Transverse colon (tissue), 4 donors: ENCODE measurements around the gene EEF1AKMT4. TPM values are rescaled to one million over a fixed set of nuclear protein-coding genes. Genes with fewer than 3 reads are reported as not detected.

Source experiments
- DNase-seq: peaks from one replicate; pipeline ENCODE4 v3.0.0-alpha.2; 2019
- H3K27ac ChIP-seq, 4 donors: fragments of 200-600 bp; sonication (generic); 2 replicates each; pipeline ENCODE4 v1.5.1; 2016 to 2018; ENCODE audit warnings: inconsistent platforms in 4 of 4
- H3K27me3 ChIP-seq: fragments of 200-600 bp; sonication (generic); 2 replicates; pipeline ENCODE4 v1.5.1; 2017; ENCODE audit warnings: inconsistent platforms
- H3K36me3 ChIP-seq, 4 donors: fragments of 200-600 bp; sonication (generic); 2 replicates each; pipeline ENCODE4 v1.5.1; 2017 to 2019; ENCODE audit warnings: inconsistent platforms in 4 of 4
- H3K4me1 ChIP-seq, 4 donors: fragments of 200-600 bp; sonication (generic); 2 replicates each; pipeline ENCODE4 v1.5.1; 2017 to 2020; ENCODE audit warnings: inconsistent platforms in 4 of 4
- H3K4me3 ChIP-seq, 4 donors: fragments of 200-600 bp; sonication (generic); 1 replicate in 1 of 4; 2 replicates in 3 of 4; pipeline versions ENCODE4 v1.5.1 to v1.6.1; 2017 to 2019; ENCODE audit warnings: inconsistent platforms in 4 of 4
- H3K9me3 ChIP-seq, 2 donors: fragments of 200-600 bp; sonication (generic); 2 replicates each; pipeline ENCODE4 v1.5.1; 2017 to 2019; ENCODE audit warnings: inconsistent platforms in 2 of 2
- CTCF ChIP-seq, 5 experiments: fragments of 200-600 bp in 3 of 5; fragments of 450-650 bp in 2 of 5; sonication (generic) in 3 of 5; IDR thresholded peaks; 1 replicate in 2 of 5; 2 replicates in 3 of 5; pipeline ENCODE4 v1.5.1; 2016 to 2017; ENCODE audit warnings: antibody characterized with exemption in 5 of 5, inconsistent platforms in 3 of 5, mild to moderate bottlenecking in 2 of 5, moderate library complexity in 1 of 5
- EP300 ChIP-seq: sonication (generic); formaldehyde crosslinking; IDR thresholded peaks from one replicate; pipeline ENCODE4 v1.6.1; 2017; ENCODE audit warnings: antibody characterized with exemption, low read depth
- POLR2A ChIP-seq: fragments of 450-650 bp; IDR thresholded peaks from one replicate; pipeline ENCODE4 v1.6.1; 2016; ENCODE audit warnings: antibody characterized with exemption, mild to moderate bottlenecking, moderate library complexity
- POLR2AphosphoS5 ChIP-seq, 3 donors: sonication (generic); formaldehyde crosslinking; IDR thresholded peaks; one replicate each; pipeline ENCODE4 v1.6.1; 2016; ENCODE audit warnings: antibody characterized with exemption in 3 of 3
- WGBS, 2 donors: methylation state at CpG; one replicate each; pipeline ENCODE4 v1.1.5; 2018; ENCODE audit warnings: low coverage in 1 of 2; 5-methylcytosine and 5-hydroxymethylcytosine counted together
- in situ Hi-C, 4 donors: fragments of 200-750 bp; cut with MboI; loops; one replicate each; pipeline versions ENCODE4 v1.15.0 to v1.15.1; 2017; ENCODE audit warnings: low sequenced_read_pairs in 3 of 4, low pct_ligation_motif_present in 1 of 4, low pct_unique_long_range_greater_than_20kb in 1 of 4
- intact Hi-C: fragments of 100-400 bp; cut with DNase I; formaldehyde crosslinking; loops from one replicate; pipeline ENCODE4 v1.15.1; 2023; ENCODE audit warnings: low total_unique reads
- total RNA-seq, 4 donors: library from RNA; depleted of rRNA; stranded (reverse); fragments of >200 nt; gene quantifications; one replicate each; pipeline ENCODE4 v1.1.0, GENCODE V29; 2016

Gene EEF1AKMT4
- total RNA-seq, 4 donors from 2014 or later, result 4.0 to 7.3 (median 5.9) TPM; not detected in 1

GRCh38 chr3:184211297-184211696 is 38.2 kb upstream of the EEF1AKMT4 start:
- 71 to 85% methylated on average over 5 of the region's 5 CpGs for WGBS, 2 donors
- intact Hi-C loops (no loop called here), in situ Hi-C loops (no loop called here)
- peaks cover 19% of the 10 kb centered on the region for H3K27me3 ChIP-seq
- H3K27ac ChIP-seq, result no peak overlapping the region
- no peak for DNase-seq
- no peak for TF ChIP-seq POLR2AphosphoS5 (IDR thresholded peaks at IDR 0.05)
- TF ChIP-seq CTCF (IDR thresholded peaks at IDR 0.05), result no peak
- no peak for TF ChIP-seq EP300
- TF ChIP-seq POLR2A, result no peak
- no peaks in the 10 kb centered on the region for H3K4me1 ChIP-seq
- no peak overlapping the region for H3K4me3 ChIP-seq
- no peaks in the 10 kb centered on the region for H3K9me3 ChIP-seq
- H3K36me3 ChIP-seq, result no peaks in the 10 kb centered on the region

GRCh38 chr3:184211718-184212117 is 37.8 kb upstream of the EEF1AKMT4 start:
- Histone ChIP-seq H3K4me3 (no peak overlapping the region), H3K36me3 (no peaks in the 10 kb centered on the region), H3K9me3 (no peaks in the 10 kb centered on the region), H3K4me1 (no peaks in the 10 kb centered on the region), H3K27me3 (peaks cover 15% of the 10 kb centered on the region), H3K27ac (no peak overlapping the region)
- intact Hi-C loops (no loop called here), in situ Hi-C loops (no loop called here)
- TF ChIP-seq POLR2AphosphoS5 (IDR thresholded peaks at IDR 0.05), result no peak
- no peak for DNase-seq
- WGBS, 2 donors, result 67 to 87% methylated on average over 3 to 5 of the region's 5 CpGs

- Histone ChIP-seq H3K27me3 (peaks cover 25% of the 10 kb centered on the region), H3K9me3 (no peaks in the 10 kb centered on the region), H3K36me3 (no peaks in the 10 kb centered on the region), H3K4me3 (no peak overlapping the region), H3K4me1 (no peaks in the 10 kb centered on the region), H3K27ac (no peak overlapping the region)
- no peak for DNase-seq
- intact Hi-C loops (no loop called here), in situ Hi-C loops (no loop called here)
- WGBS, 2 donors, result 43 to 55% methylated on average over 3 to 4 of the region's 4 CpGs
- TF ChIP-seq CTCF (IDR thresholded peaks at IDR 0.05) (no peak), EP300 (no peak), POLR2AphosphoS5 (IDR thresholded peaks at IDR 0.05) (no peak), POLR2A (no peak)
These were observed 30.7 kb upstream of the EEF1AKMT4 start for GRCh38 chr3:184218814-184219213.

- DNase-seq, result no peak
- TF ChIP-seq POLR2A, result no peak
- TF ChIP-seq CTCF (IDR thresholded peaks at IDR 0.05), result no peak
- intact Hi-C loops (no loop called here), in situ Hi-C loops (no loop called here)
- H3K27ac ChIP-seq, result no peak overlapping the region
- 56 to 57% methylated on average over 3 of the region's 3 CpGs for WGBS, 2 donors
- peaks cover 46% of the 10 kb centered on the region for H3K27me3 ChIP-seq
- H3K9me3 ChIP-seq, result no peaks in the 10 kb centered on the region
- no peaks in the 10 kb centered on the region for H3K36me3 ChIP-seq
- no peak overlapping the region for H3K4me3 ChIP-seq
- H3K4me1 ChIP-seq, result no peaks in the 10 kb centered on the region
These were observed 27.0 kb upstream of the EEF1AKMT4 start for GRCh38 chr3:184222521-184222920.

GRCh38 chr3:184223946-184224345 is 25.5 kb upstream of the EEF1AKMT4 start:
- H3K9me3 ChIP-seq, result no peaks in the 10 kb centered on the region
- in situ Hi-C loops, result no loop called here
- no peak for DNase-seq
- peaks cover 61% of the 10 kb centered on the region for H3K27me3 ChIP-seq
- H3K36me3 ChIP-seq, result no peaks in the 10 kb centered on the region
- intact Hi-C loops, result no loop called here
- WGBS, 2 donors, result 67 to 74% methylated on average over 2 to 3 of the region's 3 CpGs
- no peak overlapping the region for H3K4me3 ChIP-seq
- no peak overlapping the region for H3K27ac ChIP-seq
- peaks cover 0 to 2% (median under 1%) of the 10 kb centered on the region in 4 donors for H3K4me1 ChIP-seq
- TF ChIP-seq CTCF (IDR thresholded peaks at IDR 0.05), result no peak
- no peak for TF ChIP-seq POLR2AphosphoS5 (IDR thresholded peaks at IDR 0.05)
- no peak for TF ChIP-seq POLR2A
- TF ChIP-seq EP300, result no peak
